HG03521 (cell line): Measurements from ENCODE around the gene UBE3A.

Experiments used
- ATAC-seq: cut with Tn5 transposase; IDR thresholded peaks from one replicate; pipeline ENCODE4 v1.9.1; 2021; ENCODE audit warnings: mild to moderate bottlenecking, moderate library complexity; ENCODE audit not compliant: unreplicated experiment

The UBE3A gene

GRCh38 chr15:25406846-25407245 is 32.0 kb downstream of the UBE3A start:
- ATAC-seq, result no peak

GRCh38 chr15:25406261-25406660 is 32.6 kb downstream of the UBE3A start:
- ATAC-seq, result no peak

- ATAC-seq, result no peak
Observed at GRCh38 chr15:25403771-25404170, 35.1 kb downstream of the UBE3A start.

GRCh38 chr15:25402342-25402741 is 36.5 kb downstream of the UBE3A start:
- no peak for ATAC-seq

- ATAC-seq, result no peak
Observed at GRCh38 chr15:25401501-25401900, 37.3 kb downstream of the UBE3A start.

GRCh38 chr15:25397100-25397499 is 41.7 kb downstream of the UBE3A start:
- no peak for ATAC-seq

GRCh38 chr15:25394898-25395297 is 43.9 kb downstream of the UBE3A start:
- ATAC-seq, result no peak

- ATAC-seq, result no peak
Observed at GRCh38 chr15:25392806-25393205, 46.0 kb downstream of the UBE3A start.

GRCh38 chr15:25391971-25392721 is 46.7 kb downstream of the UBE3A start:
- no peak for ATAC-seq

GRCh38 chr15:25385986-25386385 is 52.8 kb downstream of the UBE3A start:
- ATAC-seq, result no peak

- ATAC-seq, result no peak
Observed at GRCh38 chr15:25381579-25381978, 57.2 kb downstream of the UBE3A start.

GRCh38 chr15:25378501-25378901 is 60.3 kb downstream of the UBE3A start:
- no peak for ATAC-seq

GRCh38 chr15:25375557-25375956 is 63.3 kb downstream of the UBE3A start:
- ATAC-seq, result no peak

GRCh38 chr15:25374143-25374542 is 64.7 kb downstream of the UBE3A start:
- no peak for ATAC-seq

GRCh38 chr15:25372298-25372697 is 66.5 kb downstream of the UBE3A start:
- no peak for ATAC-seq

GRCh38 chr15:25368850-25369249 is 70.0 kb downstream of the UBE3A start:
- no peak for ATAC-seq

GRCh38 chr15:25366058-25366457 is 72.8 kb downstream of the UBE3A start:
- no peak for ATAC-seq

GRCh38 chr15:25362545-25362944 is 76.3 kb downstream of the UBE3A start:
- ATAC-seq, result no peak

GRCh38 chr15:25347707-25348106 is 91.1 kb downstream of the UBE3A start:
- ATAC-seq, result no peak

GRCh38 chr15:25346371-25346770 is 92.5 kb downstream of the UBE3A start:
- no peak for ATAC-seq

GRCh38 chr15:25345943-25346342 is 92.9 kb downstream of the UBE3A start:
- ATAC-seq, result no peak

GRCh38 chr15:25342629-25343028 is 96.2 kb downstream of the UBE3A start:
- no peak for ATAC-seq

GRCh38 chr15:25339431-25339830 is 99.4 kb downstream of the UBE3A start:
- no peak for ATAC-seq
